Neural cell (in vitro differentiated cells): ENCODE measurements around the gene TMEM119. TPM values are rescaled to one million over a fixed set of nuclear protein-coding genes. Genes with fewer than 3 reads are reported as not detected.

Experiments used
- H2AFZ ChIP-seq: fragments of 200-600, 300-800 bp; sonication (generic), shearing (Covaris generic); 2 replicates; pipeline ENCODE4 v1.6.0; 2014; ENCODE audit warnings: low read depth, mild to moderate bottlenecking, antibody characterized with exemption, low read length, moderate library complexity
- H3F3A ChIP-seq: fragments of 200-600 bp; shearing (Covaris generic); 2 replicates; pipeline ENCODE4 v1.6.1; 2016; ENCODE audit warnings: mild to moderate bottlenecking, moderate library complexity, mixed read lengths, antibody characterized with exemption, low read length; ENCODE audit not compliant: insufficient read depth, poor library complexity, severe bottlenecking
- H3K27ac ChIP-seq: fragments of 200-600, 300-800 bp; sonication (generic), shearing (Covaris generic); 2 replicates; pipeline ENCODE4 v1.5.1; 2014; ENCODE audit warnings: mild to moderate bottlenecking, low read length, moderate library complexity
- H3K27me3 ChIP-seq: fragments of 300-800, 200-600 bp; sonication (generic), shearing (Covaris generic); 2 replicates; pipeline ENCODE4 v1.6.0; 2014; ENCODE audit warnings: mild to moderate bottlenecking, low read depth, low read length, moderate library complexity; ENCODE audit not compliant: insufficient read depth
- H3K36me3 ChIP-seq: fragments of 300-800, 200-600 bp; sonication (generic), shearing (Covaris generic); 2 replicates; pipeline ENCODE4 v1.5.1; 2014; ENCODE audit warnings: mild to moderate bottlenecking, antibody characterized with exemption, low read length, moderate library complexity; ENCODE audit not compliant: insufficient read depth
- H3K4me2 ChIP-seq: fragments of 300-800, 200-600 bp; sonication (generic), shearing (Covaris generic); 2 replicates; pipeline ENCODE4 v1.6.0; 2014; ENCODE audit warnings: mild to moderate bottlenecking, low read length
- H3K4me3 ChIP-seq: fragments of 300-800, 200-600 bp; sonication (generic), shearing (Covaris generic); 2 replicates; pipeline ENCODE4 v1.5.1; 2014; ENCODE audit warnings: mild to moderate bottlenecking, low read length, moderate library complexity
- H3K79me2 ChIP-seq: fragments of 200-600 bp; shearing (Covaris generic); replicated peaks from 2 replicates; pipeline ENCODE4 v1.6.0; 2014; ENCODE audit warnings: mild to moderate bottlenecking, low read length, moderate library complexity; ENCODE audit not compliant: insufficient read depth
- H3K9ac ChIP-seq: fragments of 300-800, 200-600 bp; sonication (generic), shearing (Covaris generic); 2 replicates; pipeline ENCODE4 v1.6.1; 2016; ENCODE audit warnings: mild to moderate bottlenecking, low read length, mixed read lengths
- H3K9me2 ChIP-seq: fragments of 200-600 bp; shearing (Covaris generic); 2 replicates; pipeline ENCODE4 v1.6.1; 2016; ENCODE audit warnings: mild to moderate bottlenecking, low read length, mixed read lengths; ENCODE audit not compliant: insufficient read depth
- H3K9me3 ChIP-seq: fragments of 200-600, 300-800 bp; sonication (generic), shearing (Covaris generic); 2 replicates; pipeline ENCODE4 v1.6.1; 2016; ENCODE audit warnings: mild to moderate bottlenecking, mixed run types, low read length, moderate library complexity, mixed read lengths
- H4K20me1 ChIP-seq: fragments of 200-600 bp; shearing (Covaris generic); 2 replicates; pipeline ENCODE4 v1.6.1; 2016; ENCODE audit warnings: mild to moderate bottlenecking, mixed run types; ENCODE audit not compliant: insufficient read depth
- CTCF ChIP-seq: fragments of 450-650 bp; IDR thresholded peaks from 2 replicates; pipeline ENCODE4 v1.5.1; 2014; ENCODE audit warnings: antibody characterized with exemption, mild to moderate bottlenecking, moderate library complexity; ENCODE audit not compliant: poor library complexity, severe bottlenecking
- EP300 ChIP-seq: fragments of 450-650 bp; conservative IDR thresholded peaks from 2 replicates; pipeline ENCODE4 v1.6.1; 2014; ENCODE audit warnings: antibody characterized with exemption, mild to moderate bottlenecking, moderate library complexity; ENCODE audit not compliant: poor library complexity, severe bottlenecking
- EZH2 ChIP-seq: fragments of 200-600, 300-800 bp; shearing (Covaris generic), sonication (generic); IDR thresholded peaks from 2 replicates; pipeline ENCODE4 v1.6.1; 2014; ENCODE audit warnings: antibody characterized with exemption, low read length, borderline replicate concordance, mild to moderate bottlenecking; ENCODE audit not compliant: insufficient read depth, poor library complexity, severe bottlenecking
- MXI1 ChIP-seq: fragments of 450-650 bp; conservative IDR thresholded peaks from 2 replicates; pipeline ENCODE4 v1.6.1; 2014; ENCODE audit warnings: antibody characterized with exemption, mild to moderate bottlenecking; ENCODE audit not compliant: poor library complexity, severe bottlenecking
- POLR2AphosphoS5 ChIP-seq: IDR thresholded peaks from 2 replicates; pipeline ENCODE4 v1.6.1; 2012
- RAD21 ChIP-seq: fragments of 450-650 bp; conservative IDR thresholded peaks from 2 replicates; pipeline ENCODE4 v1.6.1; 2014; ENCODE audit warnings: antibody characterized with exemption, mild to moderate bottlenecking, moderate library complexity
- REST ChIP-seq: IDR thresholded peaks from 2 replicates; pipeline ENCODE4 v1.6.1; 2012; ENCODE audit warnings: borderline replicate concordance
- SMC3 ChIP-seq: fragments of 450-650 bp; conservative IDR thresholded peaks from 2 replicates; pipeline ENCODE4 v1.6.1; 2014; ENCODE audit warnings: antibody characterized with exemption, mild to moderate bottlenecking, moderate library complexity; ENCODE audit not compliant: poor library complexity
- TAF1 ChIP-seq: IDR thresholded peaks from 2 replicates; pipeline ENCODE4 v1.6.1; 2012; ENCODE audit warnings: low read depth
- polyA plus RNA-seq: library from polyadenylated mRNA; depleted of rRNA; stranded (reverse); fragments of >200 nt; gene quantifications from 2 replicates; pipeline ENCODE4 v1.2.3, GENCODE V29; 2014

TMEM119 gene
- polyA plus RNA-seq, 1 donor from 2014 or later: not detected

- Histone ChIP-seq H3K9me3 (no peaks in the 10 kb centered on the region), H3K27ac (no peak overlapping the region), H3K4me3 (no peak overlapping the region), H3K4me2 (no peak overlapping the region), H3K79me2 (no peaks in the 10 kb centered on the region), H3K9ac (no peak overlapping the region), H3K36me3 (no peaks in the 10 kb centered on the region), H3K27me3 (no peaks in the 10 kb centered on the region), H4K20me1 (no peaks in the 10 kb centered on the region), H3K9me2 (no peaks in the 10 kb centered on the region), H2AFZ (no peak overlapping the region), H3F3A (no peaks in the 10 kb centered on the region)
- TF ChIP-seq SMC3: no peak
- TF ChIP-seq REST: no peak
- no peak for TF ChIP-seq EZH2
- TF ChIP-seq RAD21: no peak
- TF ChIP-seq POLR2AphosphoS5: no peak
- no peak for TF ChIP-seq TAF1
- no peak for TF ChIP-seq MXI1
- TF ChIP-seq CTCF: no peak
- TF ChIP-seq EP300: no peak
Measured at GRCh38 chr12:108583991-108584390, 13.9 kb downstream of the TMEM119 start.

GRCh38 chr12:108582978-108583770 is 14.7 kb downstream of the TMEM119 start:
- no peaks in the 10 kb centered on the region for H3K9me2 ChIP-seq
- TF ChIP-seq CTCF: no peak
- TF ChIP-seq MXI1: no peak
- no peak for TF ChIP-seq POLR2AphosphoS5
- TF ChIP-seq TAF1: no peak
- TF ChIP-seq RAD21: no peak
- TF ChIP-seq REST: no peak
- no peak for TF ChIP-seq SMC3
- no peak for TF ChIP-seq EP300
- no peak for TF ChIP-seq EZH2
- no peaks in the 10 kb centered on the region for H3K27me3 ChIP-seq
- H3K9ac ChIP-seq: no peak overlapping the region
- no peaks in the 10 kb centered on the region for H3K36me3 ChIP-seq
- no peaks in the 10 kb centered on the region for H3F3A ChIP-seq
- no peak overlapping the region for H3K4me3 ChIP-seq
- no peak overlapping the region for H3K4me2 ChIP-seq
- no peaks in the 10 kb centered on the region for H3K9me3 ChIP-seq
- no peak overlapping the region for H3K27ac ChIP-seq
- H4K20me1 ChIP-seq: no peaks in the 10 kb centered on the region
- H3K79me2 ChIP-seq: no peaks in the 10 kb centered on the region
- no peak overlapping the region for H2AFZ ChIP-seq
